DMS79 (cell line): Measurements from ENCODE around the gene XCL2.
"Not testable (repeated sequence)": the region's sequence is repeated elsewhere in the genome, so short reads cannot be mapped to it uniquely, and the experiment has no call there.

Source experiments
- DNase-seq: peaks from one replicate; lab custom pipeline; 2025; lab: John Stamatoyannopoulos, UW

The XCL2 gene

GRCh38 chr1:168543840-168544498, at the start of gene XCL2:
Gene XCL2, minus strand, starts transcription at chr1:168543997. Its CDS starts 33 bp downstream, at chr1:168543964.
- not testable (repeated sequence) for DNase-seq

- DNase-seq: no peak
These were observed 47.9 kb upstream of the XCL2 start for GRCh38 chr1:168591641-168592250.

DNA sequence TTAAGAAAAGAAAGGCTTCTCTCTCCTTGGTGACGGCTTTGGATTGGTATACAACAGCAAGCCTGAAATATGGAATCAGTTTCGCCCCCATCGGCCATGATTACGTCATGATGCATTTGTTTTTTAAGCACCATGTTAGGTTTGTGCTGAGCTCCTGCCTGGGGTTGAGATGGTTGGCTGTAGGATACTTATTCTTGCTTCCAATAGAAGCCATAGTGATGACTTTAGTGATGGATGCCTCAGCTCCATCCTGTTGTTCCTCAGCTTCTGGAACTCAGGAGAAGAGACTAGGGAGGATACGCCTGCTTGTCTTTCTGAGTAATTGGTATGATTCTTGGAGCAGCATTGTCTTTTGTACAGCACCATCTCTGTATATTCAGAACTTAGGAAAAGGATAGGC, 47.3 kb upstream of the XCL2 start:
- DNase-seq: no peak

GRCh38 chr1:168589167-168589566, 45.4 kb upstream of the XCL2 start:
- DNase-seq: no peak

DNA sequence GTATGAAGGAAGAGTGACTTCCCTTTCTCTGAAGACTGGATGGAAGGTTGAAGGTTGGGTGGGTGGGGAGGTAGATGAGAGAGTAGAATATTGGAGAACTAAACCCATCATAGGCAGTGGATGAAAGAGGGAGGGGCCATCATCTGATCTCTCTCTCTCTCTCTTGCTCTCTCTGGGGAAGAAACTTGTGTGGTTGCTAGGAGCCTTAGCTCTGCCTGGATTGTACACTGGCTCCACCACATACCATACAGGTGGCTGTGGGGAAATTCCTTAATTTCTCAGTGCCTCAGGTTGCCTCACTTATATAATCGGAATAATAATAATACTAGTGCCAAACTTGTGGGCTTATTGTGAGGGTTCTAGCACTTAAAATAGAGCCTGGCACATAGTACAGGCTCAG, 42.1 kb upstream of the XCL2 start:
- DNase-seq: no peak

DNA sequence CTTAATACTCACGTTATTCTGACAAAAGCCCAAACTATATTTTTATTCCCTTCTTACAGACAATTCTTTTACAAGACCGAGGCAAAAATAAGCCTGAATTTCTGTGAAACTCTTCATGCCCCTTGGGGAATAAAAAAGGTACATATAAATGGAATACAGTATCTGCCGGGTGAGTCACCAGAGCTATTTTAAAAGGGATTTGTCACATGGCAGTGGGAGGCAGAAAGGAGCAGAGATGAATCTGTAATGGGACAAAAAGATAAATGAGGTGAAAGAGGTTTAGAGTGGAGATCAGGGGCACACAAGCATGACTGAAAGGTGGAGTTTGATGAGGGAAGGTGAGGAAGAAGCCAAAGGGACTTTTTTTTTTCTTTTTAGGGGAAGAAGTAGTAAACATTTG, 41.4 kb upstream of the XCL2 start:
- no peak for DNase-seq

GRCh38 chr1:168583571-168583970, 39.8 kb upstream of the XCL2 start:
- DNase-seq: no peak

DNA sequence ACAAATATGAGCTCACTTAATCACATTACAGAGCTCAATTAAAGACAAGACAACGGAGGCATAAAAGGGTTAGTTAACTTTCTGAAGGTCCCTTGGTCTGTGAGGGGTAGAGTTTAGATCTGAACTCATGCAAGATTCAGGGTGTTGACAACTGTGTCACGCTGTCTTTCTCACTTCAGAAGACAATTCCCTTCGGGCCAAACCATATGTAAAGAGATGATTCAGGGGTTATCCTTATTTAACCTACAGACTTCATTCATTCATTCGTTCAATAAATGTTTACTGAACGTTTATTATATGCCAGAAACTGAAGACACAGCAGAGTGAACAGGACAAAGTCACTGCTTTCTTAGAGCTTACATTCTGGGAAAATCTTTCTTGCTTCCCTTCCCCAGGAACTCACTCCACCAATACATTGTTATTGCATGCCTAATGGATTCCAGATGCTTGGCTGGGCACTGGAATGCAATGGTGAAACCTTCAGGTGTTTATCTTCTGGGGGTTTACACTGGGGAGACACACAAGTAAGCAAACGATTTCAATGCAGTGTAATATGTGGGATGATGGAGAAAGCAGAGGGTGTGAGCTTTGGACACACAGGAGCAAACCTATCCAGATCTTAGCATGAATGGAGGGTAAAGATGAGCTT, 39.0 kb upstream of the XCL2 start:
- DNase-seq: no peak

GRCh38 chr1:168581817-168582572, 38.2 kb upstream of the XCL2 start:
- no peak for DNase-seq

GRCh38 chr1:168580991-168581390, 37.2 kb upstream of the XCL2 start:
- DNase-seq: not testable (repeated sequence)

- not testable (repeated sequence) for DNase-seq
These were observed 36.5 kb upstream of the XCL2 start for GRCh38 chr1:168580290-168580689.

GRCh38 chr1:168578531-168579185, 34.9 kb upstream of the XCL2 start:
- not testable (repeated sequence) for DNase-seq

DNA sequence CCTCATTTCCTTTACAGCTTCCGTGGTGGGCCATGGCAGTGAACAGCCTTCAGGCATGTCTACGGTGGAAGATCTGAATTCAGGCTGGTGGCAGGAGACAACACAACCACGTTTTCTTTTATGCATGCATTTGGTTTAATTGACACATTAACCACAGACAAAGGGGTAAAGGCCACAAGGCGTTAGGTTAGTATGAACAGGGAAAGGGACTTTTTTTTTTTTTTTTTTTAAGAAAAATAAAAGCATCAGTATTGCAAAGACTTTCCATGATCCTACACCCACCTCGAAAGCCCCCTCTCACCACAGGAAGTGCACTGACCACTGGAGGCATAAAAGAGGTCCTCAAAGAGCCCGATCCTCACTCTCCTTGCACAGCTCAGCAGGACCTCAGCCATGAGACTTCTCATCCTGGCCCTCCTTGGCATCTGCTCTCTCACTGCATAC, 32.5 kb upstream of the XCL2 start, which contains the start of gene XCL1:
Gene XCL1, plus strand, starts transcription at position 361 of the 444 bp plus-strand sequence. Its CDS starts 33 bp downstream, at position 394.
- not testable (repeated sequence) for DNase-seq

- not testable (repeated sequence) for DNase-seq
These were observed 30.4 kb upstream of the XCL2 start for GRCh38 chr1:168574234-168574633.

GRCh38 chr1:168572633-168573032, 28.8 kb upstream of the XCL2 start:
- DNase-seq: no peak

DNA sequence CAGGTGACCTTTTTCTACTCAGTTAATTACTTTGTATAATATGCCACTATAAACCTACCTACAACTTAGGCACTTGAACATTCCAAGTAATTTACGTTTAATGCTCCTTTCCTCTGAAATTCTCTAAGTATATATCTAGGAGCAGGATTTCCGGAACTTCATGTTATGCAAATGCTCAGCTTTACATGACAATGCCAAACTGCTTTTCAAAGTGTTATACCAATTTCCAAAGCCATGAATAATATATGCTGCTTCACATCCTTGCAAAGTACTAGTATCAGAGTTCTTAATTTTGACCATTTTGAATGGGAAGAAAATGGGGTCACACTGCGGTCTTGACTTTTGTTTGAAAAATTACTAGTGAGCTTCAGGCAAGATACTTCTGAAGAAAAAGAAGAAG, 26.9 kb upstream of the XCL2 start:
- no peak for DNase-seq

DNA sequence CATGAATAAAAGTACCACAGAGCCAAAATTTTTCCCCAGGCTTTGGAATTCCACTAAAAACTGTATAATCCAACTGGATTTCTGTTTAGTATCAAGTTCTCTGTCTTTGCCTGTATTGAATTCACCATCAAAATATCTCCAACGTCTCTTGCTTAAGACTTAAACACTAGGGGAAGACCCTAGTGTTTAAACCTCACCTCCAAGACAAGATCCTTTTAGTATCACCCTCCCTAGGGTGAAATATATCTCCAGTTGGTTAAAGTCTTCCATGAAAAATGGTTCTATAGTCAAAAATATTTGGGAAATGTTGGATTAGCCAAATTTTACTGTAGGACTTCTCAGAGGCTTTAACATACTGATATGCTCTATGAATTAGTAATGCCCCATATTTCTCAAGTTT, 24.5 kb upstream of the XCL2 start:
- DNase-seq: no peak

DNA sequence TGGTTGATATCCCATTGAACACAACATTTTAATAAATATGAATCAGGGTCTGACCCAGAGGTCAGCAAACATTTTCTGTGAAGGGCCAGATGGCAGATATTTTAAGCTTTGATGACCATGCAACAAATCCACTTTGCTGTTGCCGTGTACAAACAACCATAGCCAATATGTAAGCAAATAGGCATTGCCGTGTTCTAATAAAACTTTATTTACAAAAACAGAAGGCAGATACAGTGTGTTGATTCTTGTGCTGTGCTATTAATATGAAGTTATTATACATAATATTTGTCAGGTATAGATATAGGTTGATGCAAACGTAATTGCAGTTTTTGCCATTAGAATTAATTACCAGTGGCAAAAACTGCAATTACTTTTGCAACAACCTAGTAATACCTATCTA, 23.8 kb upstream of the XCL2 start:
- no peak for DNase-seq

GRCh38 chr1:168567007-168567406, 23.2 kb upstream of the XCL2 start:
- no peak for DNase-seq

DNA sequence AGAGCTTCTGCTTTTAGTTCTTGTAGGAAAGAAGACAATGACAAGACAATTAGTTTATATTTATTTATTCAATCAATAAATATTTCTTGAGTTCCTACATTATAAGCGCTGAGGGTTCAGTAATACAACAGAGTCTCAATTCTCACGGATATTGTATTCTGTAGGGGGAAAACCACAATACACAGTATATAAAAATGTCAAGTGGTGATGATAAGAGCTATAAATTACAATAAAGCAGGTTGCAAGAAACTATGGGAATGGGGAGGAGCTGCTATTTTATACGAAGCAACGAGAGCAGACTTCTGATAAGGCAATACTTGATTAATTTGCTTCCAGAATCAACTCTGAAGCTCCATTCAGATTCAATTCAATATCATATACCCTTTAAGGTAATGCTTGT, 22.0 kb upstream of the XCL2 start:
- DNase-seq: no peak

DNA sequence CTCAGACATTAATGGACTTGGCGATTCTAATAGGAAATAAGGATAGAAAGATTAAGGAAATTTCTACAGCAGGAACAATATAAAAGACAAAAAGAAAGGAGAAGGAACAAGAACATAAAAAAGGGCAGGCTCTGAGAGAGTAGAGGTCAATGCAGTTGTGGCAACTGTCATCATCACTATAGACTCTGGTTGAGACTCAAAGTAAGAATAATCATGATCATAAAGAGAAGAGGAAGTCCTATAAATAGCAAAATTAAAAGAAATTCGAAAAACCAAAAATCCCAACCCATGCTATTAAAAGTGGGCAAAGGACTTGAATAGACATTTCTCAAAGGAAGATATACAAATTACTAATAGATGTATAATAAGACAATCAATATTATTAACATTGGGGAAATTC, 18.2 kb upstream of the XCL2 start:
- no peak for DNase-seq

GRCh38 chr1:168560370-168560769, 16.6 kb upstream of the XCL2 start:
- no peak for DNase-seq
